OCI-LY1 (cell line): ENCODE data around the gene SFT2D3.
A peak's percentile ranks its signal among the peaks of the same experiment; 100 is the strongest.

Source experiments
- H2AFZ ChIP-seq: fragments of 200-600 bp; sonication (generic), shearing (Covaris generic); 2 replicates; pipeline ENCODE4 v1.6.0; 2014; ENCODE audit warnings: antibody characterized with exemption, mild to moderate bottlenecking, low read length
- H3F3A ChIP-seq: fragments of 200-600 bp; sonication (generic), shearing (Covaris generic); 2 replicates; pipeline ENCODE4 v1.6.0; 2014; ENCODE audit warnings: mild to moderate bottlenecking, antibody characterized with exemption, low read length, moderate library complexity; ENCODE audit not compliant: insufficient read depth
- H3K27ac ChIP-seq: fragments of 200-600 bp; sonication (generic); 2 replicates; pipeline ENCODE4 v1.5.1; 2014; ENCODE audit warnings: low read length, mixed run types, mild to moderate bottlenecking, low read depth; ENCODE audit not compliant: poor library complexity, severe bottlenecking
- H3K27me3 ChIP-seq: fragments of 200-600 bp; sonication (generic); 2 replicates; pipeline ENCODE4 v1.6.0; 2014; ENCODE audit warnings: antibody characterized with exemption, mild to moderate bottlenecking, low read length, moderate library complexity; ENCODE audit not compliant: insufficient read depth
- H3K36me3 ChIP-seq: fragments of 200-600 bp; sonication (generic); 2 replicates; pipeline ENCODE4 v1.6.1; 2014; ENCODE audit warnings: mild to moderate bottlenecking, antibody characterized with exemption, low read length, moderate library complexity, mixed read lengths; ENCODE audit not compliant: insufficient read depth
- H3K4me1 ChIP-seq: fragments of 200-600 bp; sonication (generic); 2 replicates; pipeline ENCODE4 v1.5.1; 2014; ENCODE audit warnings: mild to moderate bottlenecking, low read length, moderate library complexity; ENCODE audit not compliant: insufficient read depth, severe bottlenecking
- H3K4me2 ChIP-seq: fragments of 200-600 bp; sonication (generic), shearing (Covaris generic); 2 replicates; pipeline ENCODE4 v1.6.1; 2014; ENCODE audit warnings: low read length
- H3K4me3 ChIP-seq: fragments of 200-600 bp; sonication (generic); 2 replicates; pipeline ENCODE4 v1.5.1; 2014; ENCODE audit warnings: low read length, low read depth, mild to moderate bottlenecking, mixed read lengths; ENCODE audit not compliant: poor library complexity, severe bottlenecking
- H3K79me2 ChIP-seq: fragments of 200-600 bp; shearing (Covaris generic); 2 replicates; pipeline ENCODE4 v1.6.1; 2016; ENCODE audit warnings: mixed run types, low read length, mixed read lengths; ENCODE audit not compliant: insufficient read depth
- H3K9ac ChIP-seq: fragments of 200-600 bp; sonication (generic), shearing (Covaris generic); 2 replicates; pipeline ENCODE4 v1.6.1; 2014; ENCODE audit warnings: mild to moderate bottlenecking, low read length, mixed read lengths
- H3K9me2 ChIP-seq: fragments of 200-600 bp; sonication (generic), shearing (Covaris generic); 2 replicates; pipeline ENCODE4 v1.6.1; 2014; ENCODE audit warnings: low read depth, mild to moderate bottlenecking, low read length, mixed read lengths
- H3K9me3 ChIP-seq: fragments of 200-600 bp; shearing (Covaris generic); 2 replicates; pipeline ENCODE4 v1.6.1; 2014; ENCODE audit warnings: low read length, mixed read lengths
- H4K20me1 ChIP-seq: fragments of 200-600 bp; sonication (generic), shearing (Covaris generic); 2 replicates; pipeline ENCODE4 v1.6.0; 2016; ENCODE audit warnings: mild to moderate bottlenecking, low read length; ENCODE audit not compliant: insufficient read depth
- CTCF ChIP-seq: fragments of 200-600 bp; sonication (generic), shearing (Covaris generic); IDR thresholded peaks from 2 replicates; pipeline ENCODE4 v1.5.1; 2017; ENCODE audit warnings: mild to moderate bottlenecking, antibody characterized with exemption, low read length, moderate library complexity, mixed read lengths
- EZH2 ChIP-seq: fragments of 200-600 bp; sonication (generic), shearing (Covaris generic); IDR thresholded peaks from 2 replicates; pipeline ENCODE4 v1.8.0; 2017; ENCODE audit warnings: borderline replicate concordance, mixed run types, mild to moderate bottlenecking, antibody characterized with exemption, low read length, moderate library complexity, mixed read lengths

The SFT2D3 gene

GRCh38 chr2:127702395-127703009 is 1.2 kb downstream of the SFT2D3 start:
- Histone ChIP-seq H3K4me2 (peak overlapping the region; percentile 98), H2AFZ (no peak overlapping the region), H3K4me3 (peak overlapping the region; percentile 80), H3K9me2 (no peaks in the 10 kb centered on the region), H3K9me3 (no peaks in the 10 kb centered on the region), H3K4me1 (peaks cover 27% of the 10 kb centered on the region), H3K27me3 (no peaks in the 10 kb centered on the region), H3K36me3 (peaks cover 47% of the 10 kb centered on the region), H4K20me1 (no peaks in the 10 kb centered on the region), H3K9ac (peak overlapping the region; percentile 83), H3F3A (no peaks in the 10 kb centered on the region), H3K27ac (peak overlapping the region; percentile 1), H3K79me2 (no peaks in the 10 kb centered on the region)
- TF ChIP-seq CTCF (no peak; the same call in 1 of the 2 replicates), EZH2 (no peak)

GRCh38 chr2:127703282-127703681 is 2.0 kb downstream of the SFT2D3 start:
- H3F3A ChIP-seq: no peaks in the 10 kb centered on the region
- no peak overlapping the region for H3K9ac ChIP-seq
- no peaks in the 10 kb centered on the region for H4K20me1 ChIP-seq
- no peak overlapping the region for H3K27ac ChIP-seq
- no peaks in the 10 kb centered on the region for H3K79me2 ChIP-seq
- peaks cover 27% of the 10 kb centered on the region for H3K4me1 ChIP-seq
- no peak overlapping the region for H2AFZ ChIP-seq
- H3K36me3 ChIP-seq: peaks cover 55% of the 10 kb centered on the region
- peak overlapping the region; percentile 80 for H3K4me3 ChIP-seq
- H3K27me3 ChIP-seq: no peaks in the 10 kb centered on the region
- no peaks in the 10 kb centered on the region for H3K9me2 ChIP-seq
- H3K9me3 ChIP-seq: no peaks in the 10 kb centered on the region
- TF ChIP-seq EZH2 (no peak), CTCF (no peak)
- H3K4me2 ChIP-seq: no peak overlapping the region; the same call in 1 of the 2 replicates

DNA sequence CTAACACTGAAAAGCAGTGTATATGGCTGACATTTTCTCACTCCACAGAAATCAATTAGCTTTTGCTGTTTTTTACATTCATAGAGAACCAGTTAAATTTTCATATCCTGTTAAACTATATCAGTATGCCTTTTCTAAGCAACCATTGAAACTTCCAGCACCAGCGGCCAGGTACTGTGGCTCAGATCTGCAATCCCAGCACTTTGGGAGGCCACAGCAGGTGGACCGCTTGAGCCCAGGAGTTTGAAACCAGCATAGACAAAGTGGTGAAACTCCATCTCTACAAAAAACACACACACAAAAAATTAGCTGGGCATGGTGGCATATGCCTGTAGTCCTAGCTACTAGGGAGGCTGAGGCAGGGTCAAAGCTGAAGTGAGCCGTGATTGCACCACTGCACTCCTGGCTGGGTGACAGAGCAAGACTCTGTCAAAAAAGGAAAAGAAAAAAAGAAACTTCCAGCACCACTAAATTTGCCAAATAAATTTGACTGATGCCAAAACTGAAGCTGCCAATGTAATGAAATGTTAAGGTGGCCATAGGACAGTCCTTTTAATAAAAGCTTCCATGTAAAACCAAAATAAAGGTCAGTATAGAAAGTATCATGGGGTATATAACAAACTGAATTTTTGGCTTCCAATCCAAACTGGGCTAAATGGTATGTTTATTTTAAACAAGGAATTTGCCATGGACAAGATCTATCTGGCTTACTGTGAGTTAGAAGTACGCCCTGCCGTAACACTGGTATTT is 3.5 kb downstream of the SFT2D3 start:
- H3K4me3 ChIP-seq: no peak overlapping the region
- H3K27me3 ChIP-seq: no peaks in the 10 kb centered on the region
- H3K79me2 ChIP-seq: no peaks in the 10 kb centered on the region
- no peaks in the 10 kb centered on the region for H3K9me3 ChIP-seq
- TF ChIP-seq CTCF (no peak), EZH2 (no peak)
- no peaks in the 10 kb centered on the region for H3F3A ChIP-seq
- no peaks in the 10 kb centered on the region for H3K9me2 ChIP-seq
- no peak overlapping the region for H3K4me2 ChIP-seq
- H3K27ac ChIP-seq: no peak overlapping the region
- no peak overlapping the region for H3K9ac ChIP-seq
- H3K36me3 ChIP-seq: peaks cover 70% of the 10 kb centered on the region
- H3K4me1 ChIP-seq: peaks cover 27% of the 10 kb centered on the region
- H4K20me1 ChIP-seq: no peaks in the 10 kb centered on the region
- no peak overlapping the region for H2AFZ ChIP-seq
